CD4-positive, alpha-beta memory T cell (primary cell): ENCODE results near the gene NSUN3. TPM values are rescaled to one million over a fixed set of nuclear protein-coding genes. Genes with fewer than 3 reads are reported as not detected.

Source experiments
- CTCF ChIA-PET: fragments of 350-600 bp; sonication (Branson Sonifier 250); formaldehyde crosslinking; loops from one replicate; lab custom pipeline; 2021; ENCODE audit warnings: inconsistent platforms; ENCODE audit not compliant: partially characterized antibody; lab: Charles Lee
- POLR2A ChIA-PET: fragments of 350-600 bp; sonication (Branson Sonifier 250); formaldehyde crosslinking; loops from one replicate; lab custom pipeline; 2021; ENCODE audit not compliant: partially characterized antibody; lab: Charles Lee
- DNase-seq, 5 donors: peaks; one replicate each; pipeline versions ENCODE4 v3.0.0 to v3.0.0-alpha.2; 2020 to 2022; ENCODE audit warnings: mixed read lengths in 1 of 5
- H3K27ac ChIP-seq: one replicate; pipeline ENCODE4 v1.7.0; 2013; ENCODE audit warnings: low read depth, low read length
- H3K27me3 ChIP-seq: 2 replicates; pipeline ENCODE4 v1.7.0; 2013; ENCODE audit warnings: mild to moderate bottlenecking, low read length, moderate library complexity; ENCODE audit not compliant: insufficient read depth
- H3K36me3 ChIP-seq: 2 replicates; pipeline ENCODE4 v1.7.0; 2013; ENCODE audit warnings: mild to moderate bottlenecking, low read length, moderate library complexity; ENCODE audit not compliant: insufficient read depth
- H3K4me1 ChIP-seq: 2 replicates; pipeline ENCODE4 v1.7.0; 2013; ENCODE audit warnings: mild to moderate bottlenecking, low read length, moderate library complexity; ENCODE audit not compliant: insufficient read depth
- H3K4me3 ChIP-seq, 2 donors: one replicate each; pipeline ENCODE4 v1.7.0; 2013; ENCODE audit warnings: low read length in 2 of 2, mild to moderate bottlenecking in 1 of 2
- H3K9me3 ChIP-seq, 2 donors: one replicate each; pipeline ENCODE4 v1.7.0; 2013; ENCODE audit warnings: low read length in 2 of 2, control low read depth in 1 of 2; ENCODE audit not compliant: control insufficient read depth in 1 of 2
- H3K27ac Mint-ChIP-seq, 7 donors: one replicate each; pipeline ENCODE4 v1.8.0; 2020 to 2021; ENCODE audit warnings: mixed read lengths in 7 of 7, mild to moderate bottlenecking in 6 of 7, inconsistent platforms in 3 of 7, moderate library complexity in 3 of 7
- H3K27me3 Mint-ChIP-seq, 2 donors: one replicate each; pipeline ENCODE4 v1.8.0; 2020 to 2021; ENCODE audit warnings: mixed read lengths in 2 of 2
- H3K36me3 Mint-ChIP-seq, 2 donors: one replicate each; pipeline ENCODE4 v1.8.0; 2020 to 2021; ENCODE audit warnings: mixed read lengths in 2 of 2, inconsistent platforms in 1 of 2, mild to moderate bottlenecking in 1 of 2
- H3K4me1 Mint-ChIP-seq, 4 donors: one replicate each; pipeline ENCODE4 v1.8.0; 2020 to 2021; ENCODE audit warnings: mixed read lengths in 4 of 4, mild to moderate bottlenecking in 1 of 4
- H3K4me3 Mint-ChIP-seq, 8 donors: one replicate each; pipeline ENCODE4 v1.8.0; 2020 to 2021; ENCODE audit warnings: mixed read lengths in 8 of 8, mild to moderate bottlenecking in 7 of 8, moderate library complexity in 6 of 8, inconsistent platforms in 3 of 8
- H3K9me3 Mint-ChIP-seq, 8 donors: one replicate each; pipeline ENCODE4 v1.8.0; 2020 to 2021; ENCODE audit warnings: mixed read lengths in 8 of 8, mild to moderate bottlenecking in 5 of 8, inconsistent platforms in 3 of 8, moderate library complexity in 1 of 8
- intact Hi-C: fragments of 100-400 bp; cut with micrococcal nuclease; formaldehyde crosslinking; loops from one replicate; pipeline ENCODE4 v1.15.1; 2023
- polyA plus RNA-seq, 2 donors: library from polyadenylated mRNA; unstranded; fragments of 300-500 nt; fragmentation: Illumina TruSeq; gene quantifications; one replicate each; pipeline ENCODE4 v1.2.3, GENCODE V29; 2021
- total RNA-seq, 2 experiments: library from RNA; stranded (reverse); gene quantifications; one replicate each; pipeline ENCODE4 v1.2.3, GENCODE V29; 2021

NSUN3 gene
- total and polyA plus RNA-seq, 4 experiments from 2014 or later: 10.0 to 23.1 (median 16.2) TPM

DNA sequence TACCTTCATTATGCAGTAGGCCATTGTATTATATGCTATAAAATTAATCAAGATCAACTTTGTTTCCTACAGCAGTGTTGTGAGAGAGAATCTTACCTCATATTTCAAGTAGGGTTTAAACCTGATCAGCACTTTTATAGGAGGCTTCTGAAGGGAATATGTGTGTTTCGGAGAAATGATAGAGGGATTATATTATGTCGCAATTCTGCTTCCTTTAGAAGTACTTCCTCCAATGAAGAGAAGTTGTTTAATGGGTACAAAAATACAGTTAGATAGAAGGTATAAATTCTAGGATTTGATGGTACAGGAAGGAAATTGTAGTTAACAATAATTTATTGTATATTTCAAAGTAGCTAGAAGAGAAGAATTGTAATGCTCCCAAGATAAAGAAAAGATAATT is 54.9 kb downstream of the NSUN3 start:
- Mint-ChIP-seq H3K27ac (no peak overlapping the region), H3K4me1 (peaks cover 0 to 14% (median 2%) of the 10 kb centered on the region in 4 donors), H3K27me3 (no peaks in the 10 kb centered on the region), H3K36me3 (peaks cover 8 to 16% of the 10 kb centered on the region in 2 donors), H3K9me3 (no peaks in the 10 kb centered on the region), H3K4me3 (no peak overlapping the region)
- H3K4me3 ChIP-seq: no peak overlapping the region
- H3K36me3 ChIP-seq: no peaks in the 10 kb centered on the region
- no peak for DNase-seq
- POLR2A ChIA-PET: no interaction called here
- CTCF ChIA-PET: no interaction called here
- H3K27me3 ChIP-seq: no peaks in the 10 kb centered on the region
- no peak overlapping the region for H3K27ac ChIP-seq
- no peaks in the 10 kb centered on the region for H3K4me1 ChIP-seq
- no peaks in the 10 kb centered on the region for H3K9me3 ChIP-seq
- intact Hi-C loops: no loop called here

DNA sequence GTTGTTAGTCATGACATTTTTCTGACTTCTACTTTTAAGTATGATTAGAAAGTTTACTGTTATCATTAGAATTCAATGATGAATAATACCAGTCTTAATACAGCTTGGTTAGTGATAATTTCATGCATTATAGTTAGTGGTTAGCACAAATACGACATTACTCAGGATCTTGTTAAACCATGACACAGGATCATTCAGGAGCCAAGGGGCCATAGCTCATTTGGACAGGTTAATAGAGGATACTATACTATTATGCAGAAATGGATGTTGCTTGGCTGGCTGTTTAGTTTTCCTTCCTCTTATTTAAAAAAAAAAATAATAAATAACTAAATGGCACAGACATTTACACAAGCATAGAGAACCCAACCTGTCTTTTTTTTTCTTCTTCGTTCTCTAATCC is 55.5 kb downstream of the NSUN3 start:
- POLR2A ChIA-PET: no interaction called here
- no peak for DNase-seq
- Mint-ChIP-seq H3K27me3 (no peaks in the 10 kb centered on the region), H3K4me1 (peaks cover 0 to 14% (median 1%) of the 10 kb centered on the region in 4 donors), H3K36me3 (peaks cover 4 to 20% of the 10 kb centered on the region in 2 donors), H3K9me3 (no peaks in the 10 kb centered on the region), H3K4me3 (no peak overlapping the region), H3K27ac (no peak overlapping the region)
- Histone ChIP-seq H3K4me3 (no peak overlapping the region), H3K27me3 (no peaks in the 10 kb centered on the region), H3K9me3 (no peaks in the 10 kb centered on the region), H3K36me3 (no peaks in the 10 kb centered on the region), H3K4me1 (no peaks in the 10 kb centered on the region), H3K27ac (no peak overlapping the region)
- CTCF ChIA-PET: interaction anchor here (1.2 kb wide), 1 partner anchor 13 kb away, joined by 3 read pairs; no protein-coding TSS in a partner anchor
- intact Hi-C loops: no loop called here

DNA sequence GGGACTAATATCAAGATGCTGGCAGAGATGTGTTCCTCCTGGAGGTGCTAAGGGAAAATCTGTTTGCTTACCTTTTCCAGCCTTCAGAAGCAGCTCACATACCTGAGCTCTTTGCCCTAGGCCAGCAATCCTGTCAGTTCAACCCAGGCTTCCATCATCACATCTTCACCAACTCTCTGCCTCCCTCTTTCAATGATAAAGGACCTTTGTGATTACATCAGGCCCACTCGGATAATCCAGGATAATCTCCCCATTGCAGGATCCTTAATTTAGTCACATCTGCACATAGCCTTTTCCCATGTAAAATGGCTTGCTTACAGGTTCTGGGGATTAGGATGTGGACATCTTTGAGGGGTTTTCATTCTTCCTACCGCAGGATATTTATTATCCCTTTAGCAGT is 58.3 kb downstream of the NSUN3 start:
- ChIA-PET CTCF (no interaction called here), POLR2A (no interaction called here)
- Mint-ChIP-seq H3K27me3 (no peaks in the 10 kb centered on the region), H3K9me3 (no peaks in the 10 kb centered on the region), H3K27ac (peak overlapping the region in 3 of 7 donors; percentile 23 to 69 (median 32)), H3K4me3 (no peak overlapping the region), H3K4me1 (peaks cover 0 to 12% (median 0%) of the 10 kb centered on the region in 4 donors), H3K36me3 (peaks cover 16 to 34% of the 10 kb centered on the region in 2 donors)
- no peaks in the 10 kb centered on the region for H3K9me3 ChIP-seq
- intact Hi-C loops: no loop called here
- H3K27ac ChIP-seq: no peak overlapping the region
- no peaks in the 10 kb centered on the region for H3K27me3 ChIP-seq
- H3K4me3 ChIP-seq: no peak overlapping the region
- H3K36me3 ChIP-seq: peaks cover 2% of the 10 kb centered on the region
- no peaks in the 10 kb centered on the region for H3K4me1 ChIP-seq
- DNase-seq: no peak

DNA sequence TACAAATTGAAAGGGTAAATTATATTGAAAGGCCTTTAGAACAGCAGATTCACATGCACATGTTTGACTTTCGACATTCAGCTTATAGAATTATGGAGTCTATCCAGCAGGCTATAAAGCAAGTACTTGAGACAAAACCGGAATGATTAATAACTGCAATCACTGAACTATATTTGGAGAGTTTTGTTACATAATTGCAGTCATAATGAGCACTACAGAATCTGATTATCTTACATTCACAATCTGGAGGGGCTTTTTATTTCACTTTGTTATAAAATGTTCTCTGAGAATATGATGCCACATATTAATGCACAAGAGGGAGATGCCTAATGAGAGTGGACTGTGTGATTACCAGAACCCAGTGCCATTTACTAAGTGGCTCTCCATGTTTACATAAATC is 64.3 kb downstream of the NSUN3 start:
- peaks cover 0 to 5% (median 0%) of the 10 kb centered on the region in 4 donors for H3K4me1 Mint-ChIP-seq
- no peaks in the 10 kb centered on the region for H3K9me3 ChIP-seq
- no peaks in the 10 kb centered on the region for H3K27me3 Mint-ChIP-seq
- no peaks in the 10 kb centered on the region for H3K4me1 ChIP-seq
- no peak overlapping the region for H3K4me3 ChIP-seq
- no peaks in the 10 kb centered on the region for H3K27me3 ChIP-seq
- ChIA-PET CTCF (no interaction called here), POLR2A (no interaction called here)
- intact Hi-C loops: no loop called here
- no peaks in the 10 kb centered on the region for H3K9me3 Mint-ChIP-seq
- peaks cover 49 to 58% of the 10 kb centered on the region in 2 donors for H3K36me3 Mint-ChIP-seq
- H3K27ac ChIP-seq: no peak overlapping the region
- peaks cover 9% of the 10 kb centered on the region for H3K36me3 ChIP-seq
- H3K27ac Mint-ChIP-seq: peak overlapping the region in 1 of 7 donors; percentile 34
- no peak for DNase-seq
- no peak overlapping the region for H3K4me3 Mint-ChIP-seq

DNA sequence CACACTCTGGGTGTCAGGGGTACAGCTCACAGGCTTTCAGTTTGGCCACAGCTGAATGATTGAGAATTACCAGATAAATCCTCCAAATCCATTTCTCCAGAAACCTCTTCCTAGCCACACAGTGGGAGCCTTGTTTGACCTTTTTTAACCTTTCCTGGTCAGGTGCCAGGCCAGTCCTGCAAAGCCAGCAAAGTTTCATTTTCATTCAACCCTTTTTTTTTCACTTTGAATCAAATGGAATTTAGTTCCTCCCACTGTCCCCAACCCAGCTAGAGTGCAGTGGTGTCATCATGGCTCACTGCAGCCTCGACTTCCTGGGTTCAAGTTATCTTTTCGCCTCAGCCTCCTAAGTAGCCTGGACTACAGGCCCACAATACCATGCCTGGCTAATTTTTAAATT is 67.8 kb downstream of the NSUN3 start:
- Mint-ChIP-seq H3K4me3 (no peak overlapping the region), H3K36me3 (peaks cover 32 to 36% of the 10 kb centered on the region in 2 donors), H3K27ac (peak overlapping the region in 1 of 7 donors; percentile 49), H3K9me3 (peaks cover 0 to 2% (median 0%) of the 10 kb centered on the region in 8 donors), H3K27me3 (no peaks in the 10 kb centered on the region), H3K4me1 (peaks cover 0 to 1% (median 0%) of the 10 kb centered on the region in 4 donors)
- POLR2A ChIA-PET: no interaction called here
- no peaks in the 10 kb centered on the region for H3K27me3 ChIP-seq
- H3K9me3 ChIP-seq: no peaks in the 10 kb centered on the region
- CTCF ChIA-PET: no interaction called here
- no peak overlapping the region for H3K4me3 ChIP-seq
- H3K36me3 ChIP-seq: peaks cover 9% of the 10 kb centered on the region
- H3K4me1 ChIP-seq: no peaks in the 10 kb centered on the region
- DNase-seq: no peak
- intact Hi-C loops: no loop called here
- no peak overlapping the region for H3K27ac ChIP-seq

DNA sequence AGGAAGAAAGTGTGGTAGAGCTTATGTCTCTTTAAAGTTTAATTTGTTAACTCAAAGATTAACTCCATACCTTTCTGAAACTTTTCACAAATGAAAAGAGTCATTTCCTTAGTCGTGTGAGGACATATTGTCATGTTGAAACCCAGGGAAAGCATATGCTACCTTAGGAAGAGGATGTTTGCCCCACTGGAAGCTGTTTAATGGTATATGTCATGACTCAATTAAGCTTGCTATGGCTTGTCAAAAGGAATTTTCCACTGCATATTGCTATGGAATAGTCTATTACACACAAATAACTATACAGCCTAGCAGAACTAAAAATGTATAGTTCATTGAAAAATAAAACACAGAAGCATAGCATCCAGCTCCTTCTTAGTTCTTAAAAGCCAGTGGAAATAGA is 69.9 kb downstream of the NSUN3 start:
- POLR2A ChIA-PET: no interaction called here

DNA sequence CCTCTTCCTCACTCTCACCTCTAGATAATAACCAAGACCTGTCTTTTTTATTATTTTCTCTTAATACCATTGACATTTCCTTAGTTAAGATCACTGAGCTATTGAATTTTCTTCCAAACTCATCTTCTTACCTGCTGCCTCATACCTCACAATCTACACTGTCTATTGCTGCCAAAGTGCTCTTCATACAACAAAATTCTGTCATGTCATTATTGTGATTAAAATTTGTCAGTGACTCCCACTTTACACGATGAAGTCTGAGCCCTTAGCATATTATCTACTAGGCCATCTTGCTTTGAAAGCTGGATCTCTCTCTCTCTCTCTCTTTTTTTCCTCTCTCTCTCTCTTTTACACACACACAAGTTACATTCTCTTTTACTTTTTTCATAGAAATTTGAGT is 73.3 kb downstream of the NSUN3 start:
- no peaks in the 10 kb centered on the region for H3K27me3 ChIP-seq
- Mint-ChIP-seq H3K27ac (no peak overlapping the region), H3K4me3 (no peak overlapping the region), H3K27me3 (no peaks in the 10 kb centered on the region), H3K36me3 (peaks cover 0 to 4% of the 10 kb centered on the region in 2 donors), H3K4me1 (peaks cover 0 to 1% (median 0%) of the 10 kb centered on the region in 4 donors), H3K9me3 (peaks cover 0 to 2% (median 0%) of the 10 kb centered on the region in 8 donors)
- H3K9me3 ChIP-seq: no peaks in the 10 kb centered on the region
- H3K4me3 ChIP-seq: no peak overlapping the region
- intact Hi-C loops: no loop called here
- CTCF ChIA-PET: no interaction called here
- H3K36me3 ChIP-seq: no peaks in the 10 kb centered on the region
- no peaks in the 10 kb centered on the region for H3K4me1 ChIP-seq
- POLR2A ChIA-PET: no interaction called here
- no peak overlapping the region for H3K27ac ChIP-seq
- DNase-seq: no peak

More for the DNA sequence above, 69.9 kb downstream of the NSUN3 start:
- H3K9me3 ChIP-seq: no peaks in the 10 kb centered on the region
- Mint-ChIP-seq H3K9me3 (peaks cover 0 to 2% (median 0%) of the 10 kb centered on the region in 8 donors), H3K27me3 (no peaks in the 10 kb centered on the region), H3K27ac (no peak overlapping the region), H3K4me3 (no peak overlapping the region), H3K4me1 (peaks cover 0 to 1% (median 0%) of the 10 kb centered on the region in 4 donors), H3K36me3 (peaks cover 16 to 18% of the 10 kb centered on the region in 2 donors)
- no peaks in the 10 kb centered on the region for H3K4me1 ChIP-seq
- no peak overlapping the region for H3K4me3 ChIP-seq
- intact Hi-C loops: no loop called here
- no peak overlapping the region for H3K27ac ChIP-seq
- CTCF ChIA-PET: no interaction called here
- no peaks in the 10 kb centered on the region for H3K27me3 ChIP-seq
- DNase-seq: no peak
- H3K36me3 ChIP-seq: no peaks in the 10 kb centered on the region
